H1 (cell line): ENCODE measurements around the gene SLMAP. TPM values are rescaled to one million over a fixed set of nuclear protein-coding genes. Genes with fewer than 3 reads are reported as not detected.

Source experiments
- BACH1 ChIP-seq: IDR thresholded peaks from 2 replicates; pipeline ENCODE4 v1.6.1; 2012; ENCODE audit warnings: low read length, improper control_type of control experiment
- GABPA ChIP-seq: IDR thresholded peaks from 2 replicates; pipeline ENCODE4 v1.6.1; 2011; ENCODE audit warnings: mild to moderate bottlenecking, low read length, moderate library complexity, borderline replicate concordance; ENCODE audit not compliant: insufficient read depth
- RFX5 ChIP-seq: IDR thresholded peaks from 2 replicates; pipeline ENCODE4 v1.6.1; 2011; ENCODE audit warnings: low read depth, low read length, improper control_type of control experiment, borderline replicate concordance
- SRF ChIP-seq: IDR thresholded peaks from 2 replicates; pipeline ENCODE4 v1.6.1; 2011; ENCODE audit warnings: mild to moderate bottlenecking, low read depth, low read length, moderate library complexity
- TCF12 ChIP-seq: IDR thresholded peaks from 2 replicates; pipeline ENCODE4 v1.6.1; 2011; ENCODE audit warnings: low read depth, mild to moderate bottlenecking, low read length
- polyA plus RNA-seq, 7 experiments: library from polyadenylated mRNA; depleted of rRNA in 3 of 7; stranded (reverse) in 5 of 7; unstranded in 2 of 7; fragments of >200 nt in 5 of 7; fragments of 200-250 nt in 2 of 7; gene quantifications; 1 replicate in 5 of 7; 2 replicates in 1 of 7; 4 replicates in 1 of 7; pipeline versions ENCODE4 v1.2.1 to v1.2.3, GENCODE V29; 2011 to 2013; ENCODE audit warnings: missing spikeins in 2 of 7, mixed read lengths in 2 of 7
- total RNA-seq: library from RNA; stranded (reverse); fragmentation: NEBNext Ultra II Directional; extraction: Animal tissue kit (Norgen Biotek cat#: 25700); gene quantifications from 2 replicates; pipeline ENCODE4 v1.2.1, GENCODE V29; 2021
- TF ChIP-seq, protein P1 (sequence below): IDR thresholded peaks from 2 replicates; pipeline ENCODE4 v1.6.1; 2012; ENCODE audit warnings: inconsistent platforms
- TF ChIP-seq, protein P2 (sequence below), 3 experiments: IDR thresholded peaks; 1 replicate in 2 of 3; 2 replicates in 1 of 3; pipeline versions ENCODE4 v1.5.1 to v1.6.1; 2011; ENCODE audit warnings: low read length in 3 of 3, mild to moderate bottlenecking in 3 of 3, inconsistent platforms in 2 of 3, low read depth in 1 of 3, moderate library complexity in 1 of 3; ENCODE audit not compliant: insufficient read depth in 1 of 3; ENCODE audit errors: control extremely low read depth in 1 of 3

Gene SLMAP
- total and polyA plus RNA-seq, 2 of the 8 experiments (the other 6 are each of a cell fraction or from before 2014, with no cell fraction given): 13.6 to 70.4 TPM

DNA sequence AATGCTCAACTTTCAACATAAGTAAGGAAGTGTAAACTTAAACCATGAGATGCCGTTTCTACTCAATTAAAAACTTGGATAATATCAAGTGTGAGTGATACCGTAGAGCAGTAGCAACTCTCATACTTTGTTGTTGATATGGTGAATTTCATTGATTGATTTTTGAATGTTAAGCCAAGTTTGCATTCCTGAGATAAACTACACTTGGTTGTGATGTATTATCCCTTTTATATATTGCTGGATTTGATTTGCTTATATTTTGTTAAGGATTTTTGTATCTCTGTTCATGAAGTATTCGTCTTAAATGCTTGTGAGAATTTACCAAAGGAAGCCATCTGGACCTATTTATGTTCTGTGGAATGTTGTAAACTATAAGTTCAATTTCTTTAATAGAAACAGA is 21.7 kb downstream of the SLMAP start (continued):
- TF ChIP-seq, protein P1, sequence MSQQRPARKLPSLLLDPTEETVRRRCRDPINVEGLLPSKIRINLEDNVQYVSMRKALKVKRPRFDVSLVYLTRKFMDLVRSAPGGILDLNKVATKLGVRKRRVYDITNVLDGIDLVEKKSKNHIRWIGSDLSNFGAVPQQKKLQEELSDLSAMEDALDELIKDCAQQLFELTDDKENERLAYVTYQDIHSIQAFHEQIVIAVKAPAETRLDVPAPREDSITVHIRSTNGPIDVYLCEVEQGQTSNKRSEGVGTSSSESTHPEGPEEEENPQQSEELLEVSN: no peak
- TF ChIP-seq TCF12 (no peak), SRF (no peak), GABPA (no peak), BACH1 (no peak), RFX5 (no peak)
- TF ChIP-seq, protein P2, sequence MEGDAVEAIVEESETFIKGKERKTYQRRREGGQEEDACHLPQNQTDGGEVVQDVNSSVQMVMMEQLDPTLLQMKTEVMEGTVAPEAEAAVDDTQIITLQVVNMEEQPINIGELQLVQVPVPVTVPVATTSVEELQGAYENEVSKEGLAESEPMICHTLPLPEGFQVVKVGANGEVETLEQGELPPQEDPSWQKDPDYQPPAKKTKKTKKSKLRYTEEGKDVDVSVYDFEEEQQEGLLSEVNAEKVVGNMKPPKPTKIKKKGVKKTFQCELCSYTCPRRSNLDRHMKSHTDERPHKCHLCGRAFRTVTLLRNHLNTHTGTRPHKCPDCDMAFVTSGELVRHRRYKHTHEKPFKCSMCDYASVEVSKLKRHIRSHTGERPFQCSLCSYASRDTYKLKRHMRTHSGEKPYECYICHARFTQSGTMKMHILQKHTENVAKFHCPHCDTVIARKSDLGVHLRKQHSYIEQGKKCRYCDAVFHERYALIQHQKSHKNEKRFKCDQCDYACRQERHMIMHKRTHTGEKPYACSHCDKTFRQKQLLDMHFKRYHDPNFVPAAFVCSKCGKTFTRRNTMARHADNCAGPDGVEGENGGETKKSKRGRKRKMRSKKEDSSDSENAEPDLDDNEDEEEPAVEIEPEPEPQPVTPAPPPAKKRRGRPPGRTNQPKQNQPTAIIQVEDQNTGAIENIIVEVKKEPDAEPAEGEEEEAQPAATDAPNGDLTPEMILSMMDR (IDR thresholded peaks at IDR 0.05; ENCODE audit: control extremely low read depth in 1 of 3, insufficient read depth in 1 of 3, low read depth in 1 of 3, low read length in 3 of 3): no peak
